GM18951 (cell line): ENCODE measurements around the gene PARK7.
"Not testable (repeated sequence)": the region's sequence is repeated elsewhere in the genome, so short reads cannot be mapped to it uniquely, and the experiment has no call there.

Source experiments
- POLR2A ChIP-seq: IDR thresholded peaks from 4 replicates; pipeline ENCODE4 v1.6.1; 2011; ENCODE audit warnings: mild to moderate bottlenecking; ENCODE audit not compliant: insufficient read length, insufficient read depth; ENCODE audit errors: extremely low read depth
- in situ Hi-C: fragments of 300-500 bp; cut with MboI; formaldehyde crosslinking; loops from one replicate; pipeline ENCODE4 v1.12.0; 2022; ENCODE audit warnings: low sequenced_read_pairs, mixed read lengths, inconsistent platforms; ENCODE audit not compliant: unreplicated experiment

Gene PARK7

GRCh38 chr1:7961216-7962013, at the start of gene PARK7:
TSS of gene PARK7 (plus strand) at chr1:7961711. CDS start at chr1:7962786, 1,075 bp downstream.
- peak; percentile 99 for TF ChIP-seq POLR2A
- in situ Hi-C loops = no loop called here

GRCh38 chr1:7912145-7912544, 49.4 kb upstream of the PARK7 start:
- in situ Hi-C loops = loop anchor here (10.0 kb wide), 1 partner anchor 237 kb away; no protein-coding TSS in a partner anchor

DNA sequence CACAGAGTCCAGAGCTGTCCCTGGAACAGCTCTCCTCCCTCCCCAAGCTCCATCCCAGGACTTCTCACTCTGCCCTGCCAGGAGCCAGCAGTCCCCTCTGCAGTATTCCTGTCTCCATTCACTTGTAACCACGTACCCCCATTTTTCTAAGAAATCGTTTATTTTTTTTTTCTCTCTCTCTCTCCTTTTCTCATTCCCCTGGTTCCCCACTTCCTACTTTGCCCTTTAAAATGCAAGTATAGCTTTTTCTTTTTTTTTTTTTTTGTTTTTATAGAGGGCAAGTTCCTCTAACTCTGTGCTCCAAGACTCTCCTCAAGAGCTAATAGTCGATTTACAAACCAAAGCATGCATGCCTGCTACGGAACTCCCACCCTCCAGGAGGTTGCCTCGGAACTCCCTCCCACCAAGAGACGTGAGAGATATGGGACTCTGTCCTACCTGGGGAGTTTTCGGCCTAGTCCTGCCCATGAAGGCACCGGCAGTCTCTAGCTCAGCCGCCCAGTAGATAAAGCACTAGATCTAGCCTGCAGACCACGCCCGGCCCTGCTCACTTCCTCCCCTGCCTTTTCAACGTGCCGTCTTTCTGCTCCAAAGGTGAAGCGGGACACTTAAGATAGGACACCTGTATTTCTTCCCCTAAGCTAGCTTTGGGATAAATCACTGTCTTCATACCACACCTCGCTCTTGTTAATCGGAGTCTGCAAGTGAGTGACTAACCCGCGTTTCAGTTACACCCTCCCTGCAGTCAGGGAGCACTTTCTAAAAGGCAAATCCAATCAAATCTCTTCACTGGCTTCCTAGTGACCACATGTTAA, 48.6 kb upstream of the PARK7 start:
- peak; percentile 49 for TF ChIP-seq POLR2A
- in situ Hi-C loops = loop anchor here (10.0 kb wide), 1 partner anchor 238 kb away; no protein-coding TSS in a partner anchor

More at GRCh38 chr1:7912145-7912544, 49.4 kb upstream of the PARK7 start:
- no peak for TF ChIP-seq POLR2A

GRCh38 chr1:7915826-7916500, 45.5 kb upstream of the PARK7 start:
- TF ChIP-seq POLR2A = no peak
- in situ Hi-C loops = loop anchor here (10.0 kb wide), 1 partner anchor 241 kb away; no protein-coding TSS in a partner anchor

GRCh38 chr1:7916501-7916830, 45.0 kb upstream of the PARK7 start:
- in situ Hi-C loops = loop anchor here (10.0 kb wide), 1 partner anchor 242 kb away; no protein-coding TSS in a partner anchor
- TF ChIP-seq POLR2A = no peak

DNA sequence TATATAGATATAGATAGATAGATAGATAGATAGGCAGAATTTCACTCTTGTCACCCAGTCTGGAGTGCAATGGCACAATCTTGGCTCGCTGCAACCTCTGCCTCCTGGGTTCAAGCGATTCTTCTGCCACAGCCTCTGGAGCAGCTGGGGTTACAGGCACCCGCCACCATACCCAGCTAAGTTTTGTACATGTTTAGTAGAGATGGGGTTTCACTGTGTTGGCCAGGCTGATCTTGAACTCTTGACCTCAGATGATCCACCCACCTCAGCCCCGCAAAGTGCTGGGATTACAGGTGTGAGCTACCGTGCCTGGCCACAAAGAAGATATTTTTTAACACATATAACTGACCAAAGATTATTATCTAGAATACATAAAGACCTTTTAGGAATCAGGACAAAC, 43.5 kb upstream of the PARK7 start:
- in situ Hi-C loops = loop anchor here (10.0 kb wide), 1 partner anchor 243 kb away; no protein-coding TSS in a partner anchor

DNA sequence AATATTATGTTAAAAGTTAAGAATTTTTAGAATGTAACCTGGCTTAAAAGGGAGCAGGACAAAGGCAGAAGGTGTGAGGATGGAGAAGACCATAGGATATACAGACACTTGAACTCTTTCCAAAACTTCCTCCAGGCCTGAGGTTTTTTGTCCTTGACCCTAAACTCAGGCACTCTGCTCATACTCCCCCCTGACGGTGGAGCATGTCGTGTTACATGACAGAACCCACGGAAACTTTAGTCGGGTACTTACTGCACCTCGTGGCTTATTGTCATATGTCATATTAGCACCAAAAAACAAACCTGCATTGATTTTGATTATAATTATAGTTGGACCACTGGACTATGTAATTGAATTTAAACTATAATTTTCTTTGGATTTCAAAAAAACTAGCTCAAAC, 41.6 kb upstream of the PARK7 start:
- in situ Hi-C loops = loop anchor here (10.0 kb wide), 1 partner anchor 245 kb away; no protein-coding TSS in a partner anchor
- no peak for TF ChIP-seq POLR2A

GRCh38 chr1:7921796-7922195, 39.7 kb upstream of the PARK7 start:
- no peak for TF ChIP-seq POLR2A
- in situ Hi-C loops = no loop called here

DNA sequence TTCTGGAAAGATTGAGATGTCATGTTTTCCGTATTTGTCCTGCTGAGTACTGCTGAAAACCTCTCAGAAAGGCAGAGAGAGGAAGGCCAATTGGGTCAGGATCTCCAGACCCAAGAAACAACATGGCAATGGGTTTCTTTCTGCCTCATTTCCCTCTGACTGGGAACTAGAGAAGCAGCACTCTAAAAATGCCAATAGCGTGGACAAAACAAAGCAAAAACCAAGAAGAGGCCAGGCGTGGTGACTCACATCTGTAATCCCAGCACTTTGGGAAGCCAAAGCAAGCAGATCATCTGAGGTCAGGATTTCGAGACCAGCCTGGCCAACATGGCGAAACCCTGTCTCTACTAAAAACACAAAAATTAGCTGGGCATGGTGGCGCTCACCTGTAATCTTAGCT, 39.2 kb upstream of the PARK7 start:
- no peak for TF ChIP-seq POLR2A
- in situ Hi-C loops = no loop called here

DNA sequence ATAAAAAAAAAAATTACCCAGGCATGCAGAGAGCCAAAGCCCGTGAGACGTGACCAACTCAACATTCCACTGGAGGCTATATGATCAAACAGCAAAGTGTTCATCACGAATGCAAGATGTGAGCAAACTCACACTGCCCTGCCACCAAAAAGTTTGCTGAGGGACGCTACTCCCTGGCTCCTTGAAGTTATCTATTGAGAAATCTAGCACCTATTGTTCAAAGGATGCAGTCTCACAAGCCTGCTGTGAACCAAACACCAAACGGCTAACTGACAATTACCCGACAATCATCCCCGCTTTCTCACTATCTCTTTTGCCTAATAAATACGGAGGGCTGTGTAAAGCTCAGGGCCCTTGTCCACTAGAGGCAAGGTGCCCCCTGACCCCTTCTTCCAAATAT, 34.5 kb upstream of the PARK7 start:
- in situ Hi-C loops = not testable (repeated sequence)

DNA sequence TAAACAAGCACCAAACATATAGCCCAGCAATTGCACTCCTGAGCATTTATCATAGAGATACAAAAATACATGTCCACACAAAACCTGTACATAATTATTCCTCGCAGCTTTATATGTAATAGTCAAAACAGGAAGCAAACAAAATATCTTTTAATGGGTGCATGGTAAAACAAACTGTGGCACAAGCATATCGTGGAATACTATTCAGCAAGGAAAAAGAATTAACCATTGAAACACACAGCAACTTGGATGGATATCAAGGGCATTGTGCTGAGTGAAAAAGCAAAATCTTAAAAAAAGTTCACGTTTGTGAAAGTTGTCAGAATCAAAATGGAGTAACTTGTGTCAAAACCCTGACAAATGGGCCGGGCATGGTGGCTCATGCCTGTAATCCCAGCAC, 33.3 kb upstream of the PARK7 start:
- in situ Hi-C loops = no loop called here
- no peak for TF ChIP-seq POLR2A

- in situ Hi-C loops = no loop called here
- TF ChIP-seq POLR2A = no peak
Measured at GRCh38 chr1:7929637-7930036, 31.9 kb upstream of the PARK7 start.
